ENCODE results near the gene KIRREL3. TPM values are rescaled to one million over a fixed set of nuclear protein-coding genes. Genes with fewer than 3 reads are reported as not detected.
"Not testable (repeated sequence)": the region's sequence is repeated elsewhere in the genome, so short reads cannot be mapped to it uniquely, and the experiment has no call there.

The KIRREL3 gene
- polyA plus RNA-seq, 1 donor: 0.49 TPM

- DNase-seq: no peak
These were observed 4.3 kb downstream of the KIRREL3 start for GRCh38 chr11:126996036-126996804.

GRCh38 chr11:126993599-126993998 is 7.0 kb downstream of the KIRREL3 start:
- no peak for DNase-seq

- no peak for DNase-seq
These were observed 7.8 kb downstream of the KIRREL3 start for GRCh38 chr11:126992804-126993111.

- DNase-seq: no peak
These were observed 8.3 kb downstream of the KIRREL3 start for GRCh38 chr11:126992065-126992803.

- DNase-seq: no peak
These were observed 9.0 kb downstream of the KIRREL3 start for GRCh38 chr11:126991596-126991995.

GRCh38 chr11:126990716-126991480 is 9.7 kb downstream of the KIRREL3 start:
- DNase-seq: no peak

GRCh38 chr11:126989942-126990715 is 10.4 kb downstream of the KIRREL3 start:
- DNase-seq: peak; percentile 66

GRCh38 chr11:126988655-126989054 is 11.9 kb downstream of the KIRREL3 start:
- no peak for DNase-seq

- no peak for DNase-seq
These were observed 18.9 kb downstream of the KIRREL3 start for GRCh38 chr11:126981635-126982034.

GRCh38 chr11:126978911-126979310 is 21.7 kb downstream of the KIRREL3 start:
- no peak for DNase-seq

- DNase-seq: no peak
These were observed 22.4 kb downstream of the KIRREL3 start for GRCh38 chr11:126978165-126978564.

GRCh38 chr11:126973051-126973450 is 27.5 kb downstream of the KIRREL3 start:
- no peak for DNase-seq

- DNase-seq: no peak
These were observed 29.3 kb downstream of the KIRREL3 start for GRCh38 chr11:126971305-126971704.

GRCh38 chr11:126969865-126970479 is 30.6 kb downstream of the KIRREL3 start:
- DNase-seq: no peak

- no peak for DNase-seq
These were observed 31.7 kb downstream of the KIRREL3 start for GRCh38 chr11:126968915-126969314.

- no peak for DNase-seq
These were observed 35.2 kb downstream of the KIRREL3 start for GRCh38 chr11:126965331-126965730.

- no peak for DNase-seq
These were observed 36.8 kb downstream of the KIRREL3 start for GRCh38 chr11:126963603-126964363.

- DNase-seq: no peak
These were observed 37.5 kb downstream of the KIRREL3 start for GRCh38 chr11:126963115-126963514.

- DNase-seq: no peak
These were observed 40.9 kb downstream of the KIRREL3 start for GRCh38 chr11:126959700-126960099.

GRCh38 chr11:126956635-126957034 is 43.9 kb downstream of the KIRREL3 start:
- no peak for DNase-seq

GRCh38 chr11:126952533-126952932 is 48.0 kb downstream of the KIRREL3 start:
- DNase-seq: not testable (repeated sequence)

Data from hindlimb muscle (tissue), 1 donor.